BLaER1 (cell line): ENCODE results near the gene GUCA1C.

ENCODE experiments used
- H3K27ac ChIP-seq: shearing (Covaris generic); formaldehyde crosslinking; 2 replicates; pipeline ENCODE4 v1.8.1; 2022
- H3K27me3 ChIP-seq: shearing (Covaris generic); formaldehyde crosslinking; 2 replicates; pipeline ENCODE4 v1.8.1; 2022
- H3K36me3 ChIP-seq: shearing (Covaris generic); formaldehyde crosslinking; 2 replicates; pipeline ENCODE4 v1.8.1; 2022
- H3K4me1 ChIP-seq: shearing (Covaris generic); formaldehyde crosslinking; 2 replicates; pipeline ENCODE4 v1.8.1; 2022
- H3K4me2 ChIP-seq: shearing (Covaris generic); formaldehyde crosslinking; 2 replicates; pipeline ENCODE4 v1.8.1; 2022
- H3K4me3 ChIP-seq: shearing (Covaris generic); formaldehyde crosslinking; 2 replicates; pipeline ENCODE4 v1.8.1; 2022
- H3K9ac ChIP-seq: shearing (Covaris generic); formaldehyde crosslinking; 2 replicates; pipeline ENCODE4 v1.8.1; 2022
- H3K9me3 ChIP-seq: shearing (Covaris generic); formaldehyde crosslinking; 2 replicates; pipeline ENCODE4 v1.8.1; 2022
- H4K20me1 ChIP-seq: shearing (Covaris generic); formaldehyde crosslinking; 2 replicates; pipeline ENCODE4 v1.8.1; 2022
- Cebpa-rat ChIP-seq: shearing (Covaris generic); IDR thresholded peaks from 2 replicates; pipeline ENCODE4 v1.8.1; 2022

GUCA1C gene

GRCh38 chr3:108914774-108915641 lies 38.7 kb downstream of the GUCA1C start:
- no peaks in the 10 kb centered on the region for H4K20me1 ChIP-seq
- H3K4me3 ChIP-seq: no peak overlapping the region
- H3K4me2 ChIP-seq: no peak overlapping the region; the same call in 1 of the 2 replicates
- H3K9me3 ChIP-seq: no peaks in the 10 kb centered on the region
- no peak overlapping the region for H3K27ac ChIP-seq
- no peak for TF ChIP-seq Cebpa-rat
- H3K36me3 ChIP-seq: no peaks in the 10 kb centered on the region
- H3K9ac ChIP-seq: no peak overlapping the region
- H3K4me1 ChIP-seq: peaks cover 8% of the 10 kb centered on the region
- no peaks in the 10 kb centered on the region for H3K27me3 ChIP-seq

DNA sequence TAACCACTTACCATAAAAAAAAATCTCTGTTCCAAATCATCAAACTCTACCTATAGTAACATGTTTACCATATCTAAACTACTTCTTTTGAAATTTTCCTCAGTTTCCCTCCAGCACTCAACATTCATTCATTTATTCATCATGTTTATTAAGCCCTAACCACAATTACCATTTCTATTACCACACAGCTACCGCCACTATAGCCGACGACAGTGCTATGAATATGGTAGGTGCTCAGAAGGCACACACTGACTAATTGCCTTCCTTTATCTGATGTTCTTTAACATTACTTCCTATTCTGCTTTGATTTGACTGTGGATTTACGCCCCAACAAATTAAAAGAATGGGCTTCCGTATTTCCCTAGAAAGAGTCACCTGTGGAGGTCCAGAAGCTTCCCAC lies 43.9 kb downstream of the GUCA1C start:
- TF ChIP-seq Cebpa-rat: no peak
- no peaks in the 10 kb centered on the region for H4K20me1 ChIP-seq
- H3K4me1 ChIP-seq: no peaks in the 10 kb centered on the region
- no peaks in the 10 kb centered on the region for H3K27me3 ChIP-seq
- H3K4me3 ChIP-seq: no peak overlapping the region
- no peak overlapping the region for H3K9ac ChIP-seq
- no peak overlapping the region for H3K27ac ChIP-seq
- no peaks in the 10 kb centered on the region for H3K36me3 ChIP-seq
- H3K4me2 ChIP-seq: no peak overlapping the region
- no peaks in the 10 kb centered on the region for H3K9me3 ChIP-seq

GRCh38 chr3:108907194-108907593 lies 46.5 kb downstream of the GUCA1C start:
- no peaks in the 10 kb centered on the region for H3K36me3 ChIP-seq
- no peak overlapping the region for H3K4me2 ChIP-seq
- TF ChIP-seq Cebpa-rat: no peak
- H3K27me3 ChIP-seq: no peaks in the 10 kb centered on the region
- H3K4me1 ChIP-seq: no peaks in the 10 kb centered on the region; the same call in 1 of the 2 replicates
- H4K20me1 ChIP-seq: no peaks in the 10 kb centered on the region
- H3K9ac ChIP-seq: no peak overlapping the region
- H3K27ac ChIP-seq: no peak overlapping the region
- no peak overlapping the region for H3K4me3 ChIP-seq
- no peaks in the 10 kb centered on the region for H3K9me3 ChIP-seq

- no peak overlapping the region for H3K9ac ChIP-seq
- H3K4me3 ChIP-seq: no peak overlapping the region
- H3K27ac ChIP-seq: no peak overlapping the region
- no peaks in the 10 kb centered on the region for H3K9me3 ChIP-seq
- H4K20me1 ChIP-seq: no peaks in the 10 kb centered on the region
- H3K27me3 ChIP-seq: no peaks in the 10 kb centered on the region
- no peaks in the 10 kb centered on the region for H3K36me3 ChIP-seq
- no peaks in the 10 kb centered on the region; the same call in 1 of the 2 replicates for H3K4me1 ChIP-seq
- no peak for TF ChIP-seq Cebpa-rat
- H3K4me2 ChIP-seq: no peak overlapping the region
Measured at GRCh38 chr3:108899530-108899929, 54.1 kb downstream of the GUCA1C start.

DNA sequence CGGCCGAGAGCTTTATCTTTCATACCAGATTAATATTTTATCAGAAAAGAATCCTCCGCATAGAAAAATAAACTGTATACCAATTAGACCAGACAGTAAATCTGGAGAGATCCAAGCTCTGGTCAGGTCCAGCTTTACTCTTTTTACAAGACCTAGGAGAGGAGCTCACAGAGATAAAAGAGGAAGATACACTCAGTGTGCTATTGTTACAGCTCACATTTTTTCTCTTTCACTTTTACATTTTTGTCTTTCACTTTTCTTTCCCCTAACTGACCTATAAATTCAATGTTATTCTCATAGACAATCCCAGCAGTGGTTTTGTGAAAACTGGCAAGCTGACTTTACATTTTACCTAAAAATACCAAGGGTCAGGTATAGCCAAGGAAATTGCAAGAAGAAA lies 55.8 kb downstream of the GUCA1C start:
- no peak for TF ChIP-seq Cebpa-rat
- no peak overlapping the region for H3K4me2 ChIP-seq

DNA sequence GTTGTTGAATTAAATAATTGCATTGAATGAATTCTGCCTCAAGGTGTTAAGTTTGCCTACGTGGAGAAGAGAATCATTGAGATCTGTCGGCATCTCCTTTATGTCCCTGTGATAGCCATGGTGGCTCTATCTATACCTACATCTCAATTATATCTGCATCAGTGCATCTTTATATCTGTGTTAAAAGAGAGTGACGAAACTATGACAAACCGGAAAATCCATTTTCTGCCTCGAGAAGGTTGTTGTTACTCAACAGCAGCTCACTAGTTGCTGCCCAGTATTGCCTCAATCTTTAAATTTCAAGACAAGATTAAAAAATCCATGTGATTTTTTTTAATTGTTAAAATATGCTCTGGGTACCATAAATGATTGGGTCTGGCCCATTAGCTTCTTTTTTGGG lies 58.7 kb downstream of the GUCA1C start:
- Histone ChIP-seq H3K4me2 (no peak overlapping the region), H3K27ac (no peak overlapping the region), H3K4me3 (no peak overlapping the region), H3K36me3 (no peaks in the 10 kb centered on the region), H3K9ac (no peak overlapping the region), H3K9me3 (no peaks in the 10 kb centered on the region), H3K27me3 (no peaks in the 10 kb centered on the region), H4K20me1 (no peaks in the 10 kb centered on the region), H3K4me1 (no peaks in the 10 kb centered on the region)
- no peak for TF ChIP-seq Cebpa-rat

More for the DNA sequence above, 55.8 kb downstream of the GUCA1C start:
- no peaks in the 10 kb centered on the region; the same call in 1 of the 2 replicates for H3K4me1 ChIP-seq
- no peak overlapping the region for H3K4me3 ChIP-seq
- no peaks in the 10 kb centered on the region for H3K27me3 ChIP-seq
- no peaks in the 10 kb centered on the region for H3K36me3 ChIP-seq
- no peaks in the 10 kb centered on the region for H3K9me3 ChIP-seq
- H3K9ac ChIP-seq: no peak overlapping the region
- no peaks in the 10 kb centered on the region for H4K20me1 ChIP-seq
- H3K27ac ChIP-seq: no peak overlapping the region

GRCh38 chr3:108891833-108892232 lies 61.8 kb downstream of the GUCA1C start:
- Histone ChIP-seq H3K4me2 (no peak overlapping the region), H3K27me3 (no peaks in the 10 kb centered on the region), H3K9me3 (no peaks in the 10 kb centered on the region), H3K4me3 (no peak overlapping the region), H3K36me3 (no peaks in the 10 kb centered on the region), H3K9ac (no peak overlapping the region), H3K27ac (no peak overlapping the region), H4K20me1 (no peaks in the 10 kb centered on the region), H3K4me1 (no peaks in the 10 kb centered on the region)
- no peak for TF ChIP-seq Cebpa-rat

DNA sequence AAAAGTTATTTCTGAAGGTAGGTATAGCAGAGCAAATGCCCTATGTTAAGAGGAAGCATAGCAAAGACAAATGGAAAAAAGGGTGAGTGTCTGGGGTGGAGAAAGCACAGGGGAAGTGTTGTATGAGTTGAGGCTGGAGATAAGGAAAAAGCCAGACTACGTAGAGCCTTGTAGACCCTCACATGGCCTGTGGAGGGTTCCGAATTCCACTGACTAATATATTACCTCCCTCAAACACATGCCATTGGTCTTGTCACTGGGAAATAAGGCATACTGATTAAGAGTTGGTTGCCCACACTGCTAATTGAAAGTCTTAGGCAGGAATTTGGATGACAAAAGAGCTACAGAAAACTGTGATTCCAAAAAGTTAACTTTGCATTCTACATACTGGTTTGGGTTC lies 65.9 kb downstream of the GUCA1C start:
- H3K36me3 ChIP-seq: no peaks in the 10 kb centered on the region
- no peaks in the 10 kb centered on the region for H3K4me1 ChIP-seq
- H3K4me2 ChIP-seq: no peak overlapping the region
- H3K27ac ChIP-seq: no peak overlapping the region
- no peak overlapping the region for H3K4me3 ChIP-seq
- no peaks in the 10 kb centered on the region for H4K20me1 ChIP-seq
- H3K9me3 ChIP-seq: no peaks in the 10 kb centered on the region
- H3K27me3 ChIP-seq: no peaks in the 10 kb centered on the region
- no peak overlapping the region for H3K9ac ChIP-seq
- no peak for TF ChIP-seq Cebpa-rat

- Histone ChIP-seq H3K4me1 (no peaks in the 10 kb centered on the region), H3K27ac (no peak overlapping the region), H3K9ac (no peak overlapping the region), H4K20me1 (no peaks in the 10 kb centered on the region), H3K27me3 (no peaks in the 10 kb centered on the region), H3K4me3 (no peak overlapping the region), H3K9me3 (no peaks in the 10 kb centered on the region), H3K36me3 (no peaks in the 10 kb centered on the region), H3K4me2 (no peak overlapping the region)
- no peak for TF ChIP-seq Cebpa-rat
Measured at GRCh38 chr3:108887121-108887520, 66.6 kb downstream of the GUCA1C start.

DNA sequence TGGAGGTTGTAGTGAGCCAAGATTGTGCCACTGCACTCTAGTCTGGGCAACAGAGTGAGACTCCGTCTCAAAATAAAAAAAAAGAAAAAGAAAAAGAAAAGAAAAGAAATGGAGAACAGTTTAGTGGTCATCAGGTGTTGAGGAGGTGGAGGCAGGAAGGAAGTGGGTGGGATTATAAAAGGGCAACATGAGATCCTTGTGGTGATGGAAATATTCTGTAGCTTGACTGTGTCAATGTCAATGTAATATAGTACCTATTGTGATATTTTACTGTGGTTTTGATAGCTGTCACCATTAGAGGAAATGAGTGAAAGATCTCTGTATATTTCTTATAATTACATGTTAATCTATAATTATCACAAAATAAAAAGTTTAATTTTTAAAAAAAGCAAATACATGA lies 70.3 kb downstream of the GUCA1C start:
- no peak for TF ChIP-seq Cebpa-rat
- Histone ChIP-seq H3K4me3 (no peak overlapping the region), H3K27ac (no peak overlapping the region)

More for the DNA sequence above, 70.3 kb downstream of the GUCA1C start:
- Histone ChIP-seq H3K27me3 (no peaks in the 10 kb centered on the region), H3K9ac (no peak overlapping the region), H3K4me2 (no peak overlapping the region), H4K20me1 (no peaks in the 10 kb centered on the region), H3K9me3 (no peaks in the 10 kb centered on the region), H3K36me3 (no peaks in the 10 kb centered on the region), H3K4me1 (no peaks in the 10 kb centered on the region)
